ENCODE measurements around the gene AKAP13. TPM values are rescaled to one million over a fixed set of nuclear protein-coding genes. Genes with fewer than 3 reads are reported as not detected.

AKAP13 gene
- total RNA-seq, 1 donor, result 346 TPM

DNA sequence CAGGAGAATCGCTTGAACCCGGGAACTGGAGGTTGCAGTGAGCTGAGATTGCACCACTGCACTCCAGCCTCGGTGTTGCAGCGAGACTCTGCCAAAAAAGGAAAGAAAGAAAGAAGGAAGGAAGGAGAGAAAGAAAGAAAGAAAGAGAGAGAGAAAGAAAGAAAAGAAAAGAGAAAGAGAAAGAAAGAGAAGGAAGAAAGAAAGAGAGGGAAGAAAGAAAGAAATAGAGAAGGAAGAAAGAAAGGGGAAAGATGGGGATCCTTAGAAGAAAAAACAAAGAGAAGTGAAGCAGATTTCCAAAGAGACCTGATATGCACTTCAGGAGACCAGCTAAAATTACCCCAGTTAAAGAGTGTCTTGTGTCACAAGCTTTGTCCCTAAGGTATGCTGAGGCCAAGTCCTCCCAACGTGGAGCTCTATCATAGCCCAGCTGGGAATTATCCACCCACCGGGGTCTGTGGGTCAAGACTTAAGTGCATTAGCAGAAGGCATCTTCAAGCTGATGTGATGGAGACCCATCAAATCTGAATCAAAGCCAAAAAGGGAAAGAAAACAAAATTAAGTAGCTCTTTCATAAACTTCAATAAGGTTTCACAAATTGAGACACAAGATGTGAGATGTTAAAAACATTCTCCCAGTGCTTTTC lies 17.8 kb upstream of the AKAP13 start:
- peaks cover 16% of the 10 kb centered on the region for H3K4me1 ChIP-seq (ENCODE audit: insufficient read depth, low read length)

DNA sequence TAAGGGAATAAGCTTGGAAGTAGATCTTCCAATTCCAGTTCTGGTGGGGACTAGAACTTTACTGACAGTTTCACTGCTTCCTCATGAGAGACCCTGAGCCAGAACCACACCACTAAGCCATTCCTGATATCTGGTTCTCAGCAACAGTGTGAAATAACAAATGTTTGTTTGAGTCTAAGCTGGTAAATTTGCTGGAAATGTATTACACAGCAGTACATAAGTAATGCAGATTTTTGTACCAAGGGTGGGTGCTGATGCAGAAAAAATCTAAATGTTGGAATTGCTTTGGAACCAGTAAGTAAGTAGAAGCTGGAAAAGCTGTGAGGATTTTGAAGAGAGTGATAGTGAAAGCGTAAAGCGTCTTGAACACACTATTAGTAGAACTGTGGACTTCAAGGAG lies 14.4 kb upstream of the AKAP13 start:
- H3K4me1 ChIP-seq (ENCODE audit: insufficient read depth, low read length), result peaks cover 7% of the 10 kb centered on the region
- no peak overlapping the region for H3K4me3 ChIP-seq (ENCODE audit: low read length)
- no peaks in the 10 kb centered on the region for H3K9me3 ChIP-seq (ENCODE audit: low read depth, low read length)
- no peaks in the 10 kb centered on the region for H3K27me3 ChIP-seq (ENCODE audit: insufficient read depth, low read length)

More for the DNA sequence above, 17.8 kb upstream of the AKAP13 start:
- H3K4me3 ChIP-seq (ENCODE audit: low read length), result no peak overlapping the region
- no peaks in the 10 kb centered on the region for H3K9me3 ChIP-seq (ENCODE audit: low read depth, low read length)
- H3K27me3 ChIP-seq (ENCODE audit: insufficient read depth, low read length), result no peaks in the 10 kb centered on the region

DNA sequence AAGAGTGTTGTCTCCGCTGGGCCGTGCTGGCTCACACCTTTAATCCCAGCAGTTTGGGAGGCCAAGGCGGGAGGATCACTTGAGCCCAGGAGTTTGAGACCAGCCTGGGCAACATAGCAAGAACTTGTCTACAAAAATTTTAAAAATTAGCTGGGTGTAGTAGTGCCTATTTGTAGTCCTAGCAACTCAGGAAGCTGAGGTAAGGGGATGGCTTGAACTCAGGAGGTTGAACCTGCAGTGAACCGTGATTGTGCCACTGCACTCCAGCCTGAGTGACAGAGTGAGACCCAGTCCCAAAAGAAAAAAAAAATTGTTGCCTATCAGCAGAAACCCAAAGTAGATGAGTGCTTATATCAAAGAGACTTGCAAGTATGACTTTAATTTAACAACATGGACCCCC lies 12.7 kb upstream of the AKAP13 start:
- Histone ChIP-seq H3K9me3 (ENCODE audit: low read depth, low read length) (no peaks in the 10 kb centered on the region), H3K4me1 (ENCODE audit: insufficient read depth, low read length) (peaks cover 7% of the 10 kb centered on the region), H3K4me3 (ENCODE audit: low read length) (no peak overlapping the region), H3K27me3 (ENCODE audit: insufficient read depth, low read length) (no peaks in the 10 kb centered on the region)

DNA sequence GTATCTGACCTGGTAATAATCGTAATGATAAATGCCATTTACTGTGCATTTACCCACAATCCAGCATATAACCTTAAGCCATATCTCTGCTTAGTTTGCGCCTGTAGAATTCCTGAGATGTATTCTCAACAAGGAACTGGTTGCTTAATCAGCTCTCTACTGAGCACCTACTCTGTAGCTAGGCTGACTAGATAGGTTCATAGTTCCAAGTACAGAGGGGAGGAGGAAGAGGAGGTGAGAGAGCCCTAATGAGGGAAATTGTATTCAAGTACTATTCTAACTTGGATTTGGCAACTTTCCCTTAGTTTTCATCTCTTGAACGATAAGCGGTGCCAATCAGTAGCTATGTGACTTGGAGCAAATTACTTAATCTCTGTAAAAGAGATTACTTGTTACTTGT lies 5.6 kb upstream of the AKAP13 start:
- peaks cover 5% of the 10 kb centered on the region for H3K4me1 ChIP-seq (ENCODE audit: insufficient read depth, low read length)
- no peaks in the 10 kb centered on the region for H3K27me3 ChIP-seq (ENCODE audit: insufficient read depth, low read length)
- no peaks in the 10 kb centered on the region for H3K9me3 ChIP-seq (ENCODE audit: low read depth, low read length)

DNA sequence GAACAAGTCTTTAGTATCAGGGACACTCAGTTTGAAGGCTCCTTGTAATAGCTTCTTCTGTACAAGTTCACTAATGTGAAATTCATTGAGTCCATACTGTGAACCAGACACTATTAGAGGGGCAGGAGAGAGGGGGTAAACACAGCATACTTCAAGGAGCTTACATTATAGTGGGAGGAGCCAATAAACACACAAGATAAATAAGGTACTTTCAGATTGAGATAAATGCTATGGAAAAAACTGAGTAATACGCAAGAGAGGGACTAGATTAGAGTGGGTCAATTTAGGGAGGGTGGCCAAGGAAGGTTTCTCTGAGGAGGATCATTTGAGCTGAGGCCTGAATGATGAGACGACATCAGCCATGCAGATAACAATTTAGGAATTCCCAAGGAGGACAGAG lies 3.1 kb upstream of the AKAP13 start:
- no peaks in the 10 kb centered on the region for H3K9me3 ChIP-seq (ENCODE audit: low read depth, low read length)
- H3K4me3 ChIP-seq (ENCODE audit: low read length), result no peak overlapping the region
- peaks cover 16% of the 10 kb centered on the region for H3K4me1 ChIP-seq (ENCODE audit: insufficient read depth, low read length)
- H3K27me3 ChIP-seq (ENCODE audit: insufficient read depth, low read length), result no peaks in the 10 kb centered on the region

More for the DNA sequence above, 5.6 kb upstream of the AKAP13 start:
- no peak overlapping the region for H3K4me3 ChIP-seq (ENCODE audit: low read length)

DNA sequence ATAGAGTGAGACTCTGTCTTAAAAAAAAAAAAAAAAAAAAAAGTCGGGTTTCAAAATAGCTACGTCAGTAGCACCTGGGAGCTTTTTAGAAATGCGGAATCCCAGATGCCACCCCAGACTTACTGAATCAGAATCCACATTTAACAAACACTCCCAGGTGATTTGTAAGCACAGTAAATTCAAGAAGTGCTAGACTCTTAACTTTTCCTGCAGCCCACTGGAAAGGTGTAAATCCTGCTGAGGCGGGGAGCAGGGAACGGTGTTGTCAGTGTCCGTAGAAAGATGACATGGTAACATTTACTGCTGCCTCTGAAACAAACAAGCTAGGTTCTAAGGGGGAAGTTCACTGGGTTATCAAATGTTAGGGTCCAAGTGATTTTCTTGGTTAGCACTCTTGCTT lies 2.4 kb upstream of the AKAP13 start:
- Histone ChIP-seq H3K27me3 (ENCODE audit: insufficient read depth, low read length) (no peaks in the 10 kb centered on the region), H3K4me1 (ENCODE audit: insufficient read depth, low read length) (peaks cover 23% of the 10 kb centered on the region), H3K4me3 (ENCODE audit: low read length) (no peak overlapping the region), H3K9me3 (ENCODE audit: low read depth, low read length) (no peaks in the 10 kb centered on the region)

DNA sequence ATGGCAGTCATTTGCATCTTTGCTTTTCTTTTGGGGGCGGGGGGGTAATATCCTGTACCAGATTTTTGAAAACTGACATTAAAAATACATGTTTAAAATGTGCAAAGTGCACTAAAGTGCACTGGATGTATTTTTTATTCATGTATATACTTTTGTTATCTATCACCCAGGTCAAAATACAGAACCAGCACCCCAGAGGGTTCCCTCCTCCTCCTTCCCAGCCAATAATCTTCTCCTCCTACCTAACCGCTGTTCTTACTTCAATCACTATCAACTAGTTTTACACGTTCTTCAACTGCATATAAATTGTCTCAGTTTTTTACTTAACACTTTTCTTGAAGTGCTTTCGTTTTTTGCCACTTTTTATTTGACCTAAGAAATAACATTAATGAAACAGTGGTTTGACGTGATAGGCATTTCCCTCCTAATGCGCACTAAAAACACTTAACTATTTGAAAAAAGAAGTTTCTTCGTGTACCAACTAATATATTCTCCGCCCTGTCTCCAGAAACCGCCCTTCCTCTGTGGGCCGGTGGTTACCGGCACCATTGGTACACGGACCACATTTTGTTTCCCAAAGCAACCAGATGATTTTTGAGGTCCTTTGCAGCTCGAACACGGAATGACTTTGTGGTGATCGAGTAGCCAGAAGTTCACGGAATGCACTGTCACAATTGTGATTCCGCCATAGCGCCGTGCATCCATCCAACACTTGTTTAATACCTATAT lies 836 bp upstream of the AKAP13 start:
- Histone ChIP-seq H3K9me3 (ENCODE audit: low read depth, low read length) (no peaks in the 10 kb centered on the region), H3K4me3 (ENCODE audit: low read length) (peak overlapping the region; percentile 48), H3K27me3 (ENCODE audit: insufficient read depth, low read length) (no peaks in the 10 kb centered on the region), H3K4me1 (ENCODE audit: insufficient read depth, low read length) (peaks cover 28% of the 10 kb centered on the region)

DNA sequence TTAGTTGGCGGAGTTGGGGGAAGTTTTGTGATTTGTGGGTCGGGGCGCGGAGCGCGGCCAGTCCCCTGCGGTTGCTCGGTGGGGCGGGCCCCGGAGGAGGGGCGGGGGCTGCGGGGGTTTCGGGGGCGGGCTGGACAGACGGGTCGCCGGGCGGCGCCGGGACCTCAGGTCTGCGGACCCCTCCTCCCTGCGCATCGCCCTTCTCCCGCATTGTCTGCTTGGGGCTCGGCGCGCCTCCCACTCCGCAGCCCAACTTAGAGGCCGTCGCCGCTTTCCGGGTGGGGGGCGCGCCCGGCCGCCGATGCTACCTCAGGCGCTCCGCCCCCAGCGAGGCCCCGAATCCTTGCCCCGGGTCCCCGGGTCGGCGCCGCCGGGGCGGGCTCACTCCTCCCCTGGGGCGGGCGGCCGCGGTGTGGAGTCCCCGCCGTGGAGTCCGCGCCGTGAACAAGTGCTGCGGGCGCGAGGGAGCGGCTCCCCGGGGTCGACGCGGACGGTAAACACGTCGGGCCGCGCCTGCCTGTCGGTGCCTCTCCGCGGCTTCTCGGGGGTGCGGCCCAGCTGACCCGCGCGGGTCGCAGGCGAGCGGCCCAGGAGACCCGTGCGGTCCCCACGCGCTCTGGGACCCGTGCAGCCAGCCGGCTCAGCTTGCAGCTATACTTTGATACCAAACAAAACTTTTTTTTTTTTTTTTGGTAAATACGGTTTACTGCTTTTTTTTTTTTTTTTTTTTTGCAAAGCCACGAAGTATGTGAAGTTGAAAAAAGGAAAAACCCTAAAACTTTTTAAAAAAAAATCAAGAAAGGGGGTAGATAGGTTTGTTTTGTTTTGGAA lies 624 bp downstream of the AKAP13 start:
- H3K4me1 ChIP-seq (ENCODE audit: insufficient read depth, low read length), result peaks cover 28% of the 10 kb centered on the region
- H3K4me3 ChIP-seq (ENCODE audit: low read length), result peak overlapping the region; percentile 48

DNA sequence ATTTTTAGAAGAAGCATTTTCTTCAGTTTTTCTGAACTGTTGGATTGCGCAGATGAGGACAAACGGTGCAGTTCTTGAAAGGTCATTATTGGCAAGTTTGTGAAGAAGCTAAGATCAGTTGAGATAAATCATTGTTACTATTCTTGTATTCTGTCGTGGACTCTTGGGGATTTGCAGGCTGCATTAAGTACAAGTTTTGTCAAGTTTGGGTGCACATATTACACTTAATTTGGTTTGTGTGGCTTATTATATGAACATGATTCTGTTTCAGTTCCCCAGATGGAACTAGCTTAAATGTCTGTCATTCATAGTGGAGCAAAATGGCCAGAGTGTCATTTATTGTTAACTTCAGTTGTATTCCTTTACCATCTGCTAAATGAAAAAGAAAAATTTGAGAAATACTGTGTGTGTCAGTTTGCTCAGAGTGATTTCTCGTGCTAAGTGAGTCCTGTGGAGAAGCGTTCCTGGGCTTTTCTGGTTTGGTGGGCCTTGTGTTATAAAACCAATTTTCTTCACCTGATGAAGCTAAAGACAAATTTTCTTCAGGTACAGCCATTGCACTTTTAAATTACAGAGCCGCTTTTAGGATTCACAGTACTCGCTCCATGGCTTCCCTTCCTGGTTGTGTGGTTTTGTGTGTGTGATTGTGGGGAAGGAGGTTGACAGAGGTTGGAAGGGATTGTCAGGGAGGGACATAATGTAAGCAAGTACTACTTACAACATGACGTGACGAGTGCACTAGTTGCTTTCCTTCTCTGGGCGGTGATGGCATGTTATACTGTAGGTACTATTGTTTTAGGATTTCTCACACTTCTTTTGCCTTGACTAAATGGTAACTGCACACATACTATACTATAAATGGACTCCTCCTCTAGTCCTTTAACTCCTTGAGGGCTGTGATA lies 1.7 kb downstream of the AKAP13 start:
- peaks cover 31% of the 10 kb centered on the region for H3K4me1 ChIP-seq (ENCODE audit: insufficient read depth, low read length)
- H3K4me3 ChIP-seq (ENCODE audit: low read length), result peak overlapping the region; percentile 48

More for the DNA sequence above, 624 bp downstream of the AKAP13 start:
- H3K27me3 ChIP-seq (ENCODE audit: insufficient read depth, low read length), result no peaks in the 10 kb centered on the region
- no peaks in the 10 kb centered on the region for H3K9me3 ChIP-seq (ENCODE audit: low read depth, low read length)

DNA sequence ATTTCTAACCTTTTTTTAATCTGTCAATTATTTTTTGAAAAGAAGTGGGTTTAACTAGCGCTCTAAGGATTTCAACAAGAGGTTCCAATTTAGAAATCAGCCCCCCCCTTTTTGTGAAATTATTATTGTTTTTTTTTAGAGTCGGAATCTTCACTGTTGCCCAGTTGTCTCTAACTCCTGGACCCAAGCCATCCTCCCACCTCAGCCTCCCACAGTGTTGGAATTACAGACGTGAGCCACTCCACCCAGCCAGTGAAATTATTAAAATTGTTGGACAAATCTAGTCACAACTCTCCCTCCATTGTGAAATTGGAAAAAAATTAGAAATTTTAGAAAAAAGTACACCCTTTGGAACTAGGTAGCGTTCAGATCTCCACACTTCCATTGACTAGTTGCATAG lies 2.5 kb downstream of the AKAP13 start:
- no peaks in the 10 kb centered on the region for H3K27me3 ChIP-seq (ENCODE audit: insufficient read depth, low read length)
- no peaks in the 10 kb centered on the region for H3K9me3 ChIP-seq (ENCODE audit: low read depth, low read length)
- no peak overlapping the region for H3K4me3 ChIP-seq (ENCODE audit: low read length)
- peaks cover 38% of the 10 kb centered on the region for H3K4me1 ChIP-seq (ENCODE audit: insufficient read depth, low read length)

More for the DNA sequence above, 1.7 kb downstream of the AKAP13 start:
- Histone ChIP-seq H3K9me3 (ENCODE audit: low read depth, low read length) (no peaks in the 10 kb centered on the region), H3K27me3 (ENCODE audit: insufficient read depth, low read length) (no peaks in the 10 kb centered on the region)

DNA sequence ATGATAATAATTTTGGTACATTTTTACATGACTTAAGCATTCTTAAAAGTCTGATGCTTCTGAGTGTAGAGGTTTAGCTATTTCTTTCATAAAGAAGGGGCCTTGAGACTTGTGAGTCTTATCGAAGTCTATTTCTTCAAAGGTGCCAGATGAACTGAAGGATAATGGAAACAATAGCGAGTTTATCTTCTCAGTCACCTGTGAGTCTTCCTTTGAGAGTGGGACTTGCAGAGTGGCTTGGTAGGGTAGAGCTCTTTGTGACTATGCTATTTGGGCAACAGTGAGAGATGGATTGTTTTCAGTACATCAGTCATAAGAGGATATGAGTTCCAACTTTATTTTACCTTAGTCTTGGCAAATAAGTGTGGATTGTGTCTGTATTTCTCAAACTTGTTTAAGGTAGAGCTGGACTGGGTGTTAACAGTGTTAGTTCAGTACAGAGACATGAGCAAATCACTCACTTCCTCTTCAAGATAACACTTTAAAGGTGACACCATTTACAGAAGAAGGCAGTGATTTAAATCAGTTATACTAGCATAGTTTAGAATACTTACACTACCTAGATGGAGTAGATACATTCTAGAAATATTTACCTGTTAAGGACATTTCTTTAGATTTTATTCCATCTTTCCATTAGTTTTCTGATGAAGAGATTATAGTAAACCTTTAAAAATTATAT lies 3.2 kb downstream of the AKAP13 start:
- Histone ChIP-seq H3K27me3 (ENCODE audit: insufficient read depth, low read length) (no peaks in the 10 kb centered on the region), H3K4me3 (ENCODE audit: low read length) (no peak overlapping the region), H3K4me1 (ENCODE audit: insufficient read depth, low read length) (peaks cover 41% of the 10 kb centered on the region), H3K9me3 (ENCODE audit: low read depth, low read length) (no peaks in the 10 kb centered on the region)

DNA sequence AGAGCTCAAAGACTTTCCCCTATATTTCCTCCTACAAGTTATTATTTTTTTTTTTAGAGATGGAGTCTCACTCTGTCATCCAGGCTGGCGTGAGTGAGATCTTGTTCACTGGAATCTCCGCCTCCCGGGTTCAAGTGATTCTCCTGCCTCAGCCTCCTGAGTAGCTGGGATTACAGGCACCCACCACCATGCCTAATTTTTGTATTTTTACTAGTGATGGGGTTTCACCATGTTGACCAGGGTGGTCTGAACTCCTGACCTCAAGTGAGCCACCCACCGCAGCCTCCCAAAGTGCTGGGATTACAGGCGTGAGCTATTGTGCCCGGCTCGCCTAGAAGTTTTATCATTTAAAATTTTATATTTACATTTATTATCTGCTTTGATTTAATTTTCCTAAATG lies 5.9 kb downstream of the AKAP13 start:
- Histone ChIP-seq H3K4me3 (ENCODE audit: low read length) (no peak overlapping the region), H3K4me1 (ENCODE audit: insufficient read depth, low read length) (peaks cover 42% of the 10 kb centered on the region), H3K9me3 (ENCODE audit: low read depth, low read length) (no peaks in the 10 kb centered on the region), H3K27me3 (ENCODE audit: insufficient read depth, low read length) (no peaks in the 10 kb centered on the region)

DNA sequence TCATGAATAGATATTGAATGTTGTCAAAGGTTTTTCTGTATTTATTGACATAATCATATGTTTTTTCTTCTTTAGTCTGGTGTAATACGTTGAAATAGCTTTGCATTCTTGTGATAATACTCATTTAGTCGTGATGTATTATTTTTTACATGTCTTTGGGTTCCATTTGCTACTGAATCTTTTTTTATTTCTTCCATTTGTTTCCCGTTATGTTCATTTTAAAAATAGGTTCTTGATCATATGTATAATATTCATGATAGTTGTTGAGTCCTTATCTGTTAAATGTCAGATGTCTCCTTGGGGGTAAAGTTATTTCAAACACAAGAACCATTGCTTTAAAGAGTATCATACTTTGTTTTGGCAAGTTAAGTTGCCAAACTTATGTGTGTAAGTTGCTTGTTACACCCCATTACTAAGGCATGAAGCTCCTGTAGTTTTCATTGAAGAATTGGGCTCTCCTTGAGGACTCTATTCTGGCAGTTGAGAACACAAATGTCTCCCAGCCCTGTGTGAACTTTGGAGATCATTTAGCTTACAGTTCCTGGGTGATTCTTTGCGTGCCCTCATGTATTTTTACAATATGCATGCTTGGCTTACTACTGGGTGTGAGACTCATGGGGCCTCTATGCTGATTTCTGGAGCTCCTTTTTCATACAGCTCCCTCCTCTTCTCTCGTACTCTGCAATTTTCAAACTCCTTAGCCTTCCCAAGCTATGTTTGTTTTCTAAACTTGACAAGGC lies 8.3 kb downstream of the AKAP13 start:
- Histone ChIP-seq H3K9me3 (ENCODE audit: low read depth, low read length) (no peaks in the 10 kb centered on the region), H3K27me3 (ENCODE audit: insufficient read depth, low read length) (no peaks in the 10 kb centered on the region), H3K4me3 (ENCODE audit: low read length) (no peak overlapping the region), H3K4me1 (ENCODE audit: insufficient read depth, low read length) (peaks cover 20% of the 10 kb centered on the region)
